ENCODE results near the gene PPP2R1B. TPM values are rescaled to one million over a fixed set of nuclear protein-coding genes. Genes with fewer than 3 reads are reported as not detected.
"Not testable (repeated sequence)": the region's sequence is repeated elsewhere in the genome, so short reads cannot be mapped to it uniquely, and the experiment has no call there.

Gene PPP2R1B
- total RNA-seq, 4 donors from 2014 or later, result 11.1 to 21.9 (median 20.5) TPM

DNA sequence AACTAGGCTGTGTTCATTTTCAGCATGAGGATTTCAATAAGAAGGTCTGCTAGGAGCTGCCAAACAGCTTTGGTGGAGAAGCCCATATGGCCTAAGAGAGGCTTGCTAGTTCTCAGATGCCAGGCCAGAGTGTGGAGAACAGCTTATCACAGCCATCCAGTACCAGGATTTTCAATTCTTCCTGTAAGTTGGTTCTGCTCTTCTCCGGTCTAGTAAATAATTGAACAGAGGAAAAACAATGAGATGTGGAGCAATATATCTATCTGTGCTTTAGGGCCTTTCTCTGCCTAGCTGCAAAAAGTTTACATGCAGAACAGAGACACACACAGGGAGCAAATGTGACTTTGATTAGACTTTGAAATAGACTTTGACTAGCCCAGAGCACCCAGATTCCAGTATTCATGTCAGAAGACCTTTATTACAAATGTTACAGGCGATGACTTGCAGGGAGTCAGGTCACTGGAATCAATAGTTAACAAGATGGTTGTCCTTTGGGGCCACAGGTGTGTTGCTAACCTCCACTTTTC is 19.8 kb upstream of the PPP2R1B start:
- H3K27ac ChIP-seq, result no peak overlapping the region
- TF ChIP-seq CTCF (IDR thresholded peaks at IDR 0.05) (no peak), EP300 (IDR thresholded peaks at IDR 0.05) (no peak), POLR2A (IDR thresholded peaks at IDR 0.05) (no peak), POLR2AphosphoS5 (IDR thresholded peaks at IDR 0.05) (no peak)
- peaks cover 0 to 14% (median 5%) of the 10 kb centered on the region in 3 donors for H3K4me1 ChIP-seq
- no peaks in the 10 kb centered on the region for H3K9me3 ChIP-seq
- no peak overlapping the region for H3K4me3 ChIP-seq
- no peak for ATAC-seq
- no peaks in the 10 kb centered on the region for H3K27me3 ChIP-seq
- WGBS, 2 donors (ENCODE audit: low coverage in 1 of 2), result 94 to 100% methylated on average over 1 to 2 of the region's 2 CpGs
- H3K36me3 ChIP-seq, result peaks cover 0 to 61% of the 10 kb centered on the region in 2 donors

GRCh38 chr11:111785076-111785475 is 18.9 kb upstream of the PPP2R1B start:
- no peak for ATAC-seq
- Histone ChIP-seq H3K4me3 (no peak overlapping the region), H3K9me3 (no peaks in the 10 kb centered on the region), H3K4me1 (peaks cover 0 to 14% (median 5%) of the 10 kb centered on the region in 3 donors), H3K27me3 (no peaks in the 10 kb centered on the region), H3K36me3 (peaks cover 0 to 59% of the 10 kb centered on the region in 2 donors), H3K27ac (no peak overlapping the region)
- no peak for TF ChIP-seq POLR2A (IDR thresholded peaks at IDR 0.05)
- no peak for TF ChIP-seq EP300 (IDR thresholded peaks at IDR 0.05)
- TF ChIP-seq POLR2AphosphoS5 (IDR thresholded peaks at IDR 0.05), result no peak
- TF ChIP-seq CTCF (IDR thresholded peaks at IDR 0.05), result no peak
- 79 to 94% methylated on average over 2 of the region's 2 CpGs for WGBS, 2 donors (ENCODE audit: low coverage in 1 of 2)

- not testable (repeated sequence) for H3K27me3 ChIP-seq, H3K27ac ChIP-seq, H3K4me3 ChIP-seq, ATAC-seq, H3K9me3 ChIP-seq
- Histone ChIP-seq H3K36me3 (peaks cover 0 to 55% of the 10 kb centered on the region in 2 donors), H3K4me1 (peaks cover 0 to 14% (median 5%) of the 10 kb centered on the region in 3 donors)
- WGBS, 2 donors (ENCODE audit: low coverage in 1 of 2), result 75 to 100% methylated on average over 3 to 7 of the region's 10 CpGs
Observed at GRCh38 chr11:111784311-111784710, 18.1 kb upstream of the PPP2R1B start.

DNA sequence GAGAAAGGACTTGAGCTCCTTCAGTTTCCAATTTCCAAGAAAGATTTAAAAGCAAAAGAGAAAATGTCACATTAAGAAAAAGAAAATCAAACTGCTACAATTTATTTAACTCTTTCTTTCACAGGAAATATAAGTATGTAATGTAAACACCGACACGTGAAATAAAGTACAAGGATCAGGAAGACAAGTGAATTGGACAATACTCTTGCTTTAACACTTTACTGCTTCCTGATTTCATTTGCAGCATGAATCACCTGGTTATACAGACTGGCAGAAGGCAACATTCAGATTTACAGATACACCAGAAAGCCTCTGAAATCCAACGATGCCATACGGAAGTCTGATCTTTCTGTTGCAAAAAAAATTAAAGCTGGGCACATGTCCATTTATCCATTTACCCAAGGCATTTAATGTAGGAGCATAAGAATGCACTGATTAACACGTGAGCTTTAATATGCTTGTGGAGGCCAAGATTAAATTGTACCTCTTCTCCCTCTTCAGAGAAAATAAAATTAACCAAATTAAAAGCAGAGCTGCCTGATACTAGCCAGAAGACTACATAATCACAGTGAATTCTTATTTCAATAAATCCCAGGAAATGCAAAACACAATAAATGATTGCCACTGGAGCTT is 16.0 kb upstream of the PPP2R1B start:
- ATAC-seq, result no peak
- peaks cover 0 to 51% of the 10 kb centered on the region in 2 donors for H3K36me3 ChIP-seq
- H3K9me3 ChIP-seq, result no peaks in the 10 kb centered on the region
- H3K4me3 ChIP-seq, result no peak overlapping the region
- H3K27me3 ChIP-seq, result no peaks in the 10 kb centered on the region
- H3K27ac ChIP-seq, result no peak overlapping the region
- TF ChIP-seq EP300 (IDR thresholded peaks at IDR 0.05), result no peak
- TF ChIP-seq POLR2A (IDR thresholded peaks at IDR 0.05), result no peak
- no peak for TF ChIP-seq POLR2AphosphoS5 (IDR thresholded peaks at IDR 0.05)
- TF ChIP-seq CTCF (IDR thresholded peaks at IDR 0.05), result no peak
- WGBS, 2 donors (ENCODE audit: low coverage in 1 of 2), result 62 to 67% methylated on average over 5 of the region's 5 CpGs
- no peaks in the 10 kb centered on the region for H3K4me1 ChIP-seq

GRCh38 chr11:111779118-111779517 is 12.9 kb upstream of the PPP2R1B start:
- H3K4me3 ChIP-seq, result no peak overlapping the region
- H3K9me3 ChIP-seq, result no peaks in the 10 kb centered on the region
- H3K27ac ChIP-seq, result no peak overlapping the region
- ATAC-seq, result no peak
- H3K27me3 ChIP-seq, result no peaks in the 10 kb centered on the region
- TF ChIP-seq EP300 (IDR thresholded peaks at IDR 0.05) (no peak), POLR2A (IDR thresholded peaks at IDR 0.05) (no peak), POLR2AphosphoS5 (IDR thresholded peaks at IDR 0.05) (no peak), CTCF (IDR thresholded peaks at IDR 0.05) (no peak)
- 90 to 94% methylated on average over 5 to 6 of the region's 6 CpGs for whole genome bisulfite sequencing, 2 donors (ENCODE audit: low coverage in 1 of 2)
- H3K36me3 ChIP-seq, result peaks cover 0 to 21% of the 10 kb centered on the region in 2 donors
- H3K4me1 ChIP-seq, result peaks cover 0 to 4% (median 0%) of the 10 kb centered on the region in 3 donors
